IMR-90 (cell line): ENCODE data around the gene BTD. TPM values are rescaled to one million over a fixed set of nuclear protein-coding genes. Genes with fewer than 3 reads are reported as not detected.

ENCODE experiments used
- ATAC-seq: fragments of 200-7000 bp; cut with Tn5 transposase; 2 replicates; pipeline ENCODE4 v1.9.1; 2020; ENCODE audit warnings: low read depth, mild to moderate bottlenecking, moderate library complexity
- BruUV-seq: library from RNA; stranded (reverse); fragments of 400-500 nt; replicated peaks from 2 replicates; lab custom pipeline; 2021; lab: Mats Ljungman, UMichigan
- CTCF ChIA-PET: fragments of 300-600 bp; formaldehyde crosslinking; extraction: SDS; loops from one replicate; lab custom pipeline; 2021; ENCODE audit warnings: antibody characterized with exemption; lab: Yijun Ruan, JAX
- POLR2A ChIA-PET: fragments of 300-600 bp; sonication (Branson Sonifier 250); formaldehyde crosslinking; loops from one replicate; lab custom pipeline; 2022; ENCODE audit warnings: antibody characterized with exemption; ENCODE audit not compliant: unreplicated experiment; lab: Charles Lee
- DNase-seq: peaks from one replicate; pipeline ENCODE4 v3.0.0; 2013
- H2AFZ ChIP-seq: replicated peaks from 2 replicates; pipeline ENCODE3; 2013; ENCODE audit warnings: low read length, mild to moderate bottlenecking; ENCODE audit not compliant: poor library complexity
- H2AK5ac ChIP-seq: 2 replicates; pipeline ENCODE4 v1.6.1; 2013; ENCODE audit warnings: low read depth, low read length, inconsistent platforms
- H2AK9ac ChIP-seq: replicated peaks from 2 replicates; pipeline ENCODE3; 2013; ENCODE audit warnings: mild to moderate bottlenecking, low read depth, low read length, moderate library complexity; ENCODE audit not compliant: poor library complexity
- H2BK120ac ChIP-seq: 2 replicates; pipeline ENCODE4 v1.6.1; 2013; ENCODE audit warnings: low read depth, low read length, inconsistent platforms
- H2BK15ac ChIP-seq: 3 replicates; pipeline ENCODE4 v1.6.1; 2013; ENCODE audit warnings: low read depth, low read length, inconsistent platforms
- H2BK20ac ChIP-seq: 2 replicates; pipeline ENCODE4 v1.6.1; 2013; ENCODE audit warnings: low read depth, mild to moderate bottlenecking, inconsistent platforms, low read length, moderate library complexity
- H2BK5ac ChIP-seq: 2 replicates; pipeline ENCODE4 v1.6.1; 2013; ENCODE audit warnings: mild to moderate bottlenecking, low read depth, low read length, inconsistent platforms; ENCODE audit not compliant: poor library complexity, severe bottlenecking
- H3K14ac ChIP-seq: replicated peaks from 2 replicates; pipeline ENCODE4 v1.6.1; 2013; ENCODE audit warnings: low read depth, low read length, inconsistent platforms
- H3K18ac ChIP-seq: 2 replicates; pipeline ENCODE4 v1.6.1; 2013; ENCODE audit warnings: low read depth, low read length, control low read depth
- H3K23ac ChIP-seq: 2 replicates; pipeline ENCODE4 v1.6.1; 2013; ENCODE audit warnings: low read depth, low read length, inconsistent platforms
- H3K27ac ChIP-seq: 2 replicates; pipeline ENCODE4 v1.5.1; 2013; ENCODE audit warnings: mild to moderate bottlenecking, control low read depth, low read length; ENCODE audit not compliant: insufficient read depth
- H3K27me3 ChIP-seq: 2 replicates; pipeline ENCODE4 v1.6.1; 2013; ENCODE audit warnings: low read length; ENCODE audit not compliant: control insufficient read depth, insufficient read depth
- H3K36me3 ChIP-seq: 2 replicates; pipeline ENCODE4 v1.6.1; 2013; ENCODE audit warnings: low read length, mixed read lengths; ENCODE audit not compliant: control insufficient read depth, insufficient read depth
- H3K4ac ChIP-seq: 2 replicates; pipeline ENCODE4 v1.6.1; 2013; ENCODE audit warnings: low read depth, low read length, inconsistent platforms
- H3K4me1 ChIP-seq: 2 replicates; pipeline ENCODE4 v1.6.1; 2013; ENCODE audit warnings: low read length, mixed read lengths; ENCODE audit not compliant: control insufficient read depth, insufficient read depth
- H3K4me2 ChIP-seq: 2 replicates; pipeline ENCODE4 v1.6.1; 2013; ENCODE audit warnings: low read depth, mild to moderate bottlenecking, control low read depth, low read length, moderate library complexity
- H3K4me3 ChIP-seq: 2 replicates; pipeline ENCODE4 v1.5.1; 2013; ENCODE audit warnings: low read depth, mild to moderate bottlenecking, control low read depth, low read length, moderate library complexity; ENCODE audit not compliant: insufficient read depth
- H3K56ac ChIP-seq: 2 replicates; pipeline ENCODE4 v1.6.1; 2013; ENCODE audit warnings: low read length, inconsistent platforms; ENCODE audit not compliant: insufficient read depth; ENCODE audit errors: extremely low read depth
- H3K79me1 ChIP-seq, 2 experiments: 2 replicates each; pipeline ENCODE4 v1.6.1; 2013; ENCODE audit warnings: low read length in 2 of 2, inconsistent platforms in 1 of 2, low read depth in 1 of 2
- H3K9ac ChIP-seq: 2 replicates; pipeline ENCODE4 v1.6.1; 2013; ENCODE audit warnings: low read depth, low read length, control low read depth
- H3K9me1 ChIP-seq: 2 replicates; pipeline ENCODE4 v1.6.1; 2013; ENCODE audit warnings: low read length, inconsistent platforms; ENCODE audit not compliant: insufficient read depth
- H3K9me3 ChIP-seq: 2 replicates; pipeline ENCODE4 v1.6.1; 2013; ENCODE audit warnings: low read length; ENCODE audit not compliant: control insufficient read depth, insufficient read depth
- H4K20me1 ChIP-seq: 2 replicates; pipeline ENCODE4 v1.6.1; 2013; ENCODE audit warnings: low read length, inconsistent platforms; ENCODE audit not compliant: insufficient read depth
- H4K5ac ChIP-seq: 2 replicates; pipeline ENCODE4 v1.6.1; 2013; ENCODE audit warnings: mild to moderate bottlenecking, low read depth, low read length, control low read depth
- H4K8ac ChIP-seq, 2 experiments: 2 replicates each; pipeline ENCODE4 v1.6.1; 2013; ENCODE audit warnings: low read depth in 2 of 2, low read length in 2 of 2, control low read depth in 1 of 2, inconsistent platforms in 1 of 2
- H4K91ac ChIP-seq: 2 replicates; pipeline ENCODE4 v1.6.1; 2013; ENCODE audit warnings: low read depth, low read length, inconsistent platforms; ENCODE audit not compliant: insufficient read depth
- BHLHE40 ChIP-seq: fragments of 150-350 bp; IDR thresholded peaks from 2 replicates; pipeline ENCODE4 v1.6.1; 2016; ENCODE audit warnings: mild to moderate bottlenecking, low read depth, low read length
- CTCF ChIP-seq: conservative IDR thresholded peaks from 2 replicates; pipeline ENCODE4 v1.5.1; 2012; ENCODE audit warnings: mild to moderate bottlenecking, low read depth, low read length, improper control_type of control experiment
- ELK1 ChIP-seq: fragments of 150-350 bp; IDR thresholded peaks from 2 replicates; pipeline ENCODE4 v1.6.1; 2016; ENCODE audit warnings: low read depth, mild to moderate bottlenecking, low read length, moderate library complexity, borderline replicate concordance
- MAFK ChIP-seq: IDR thresholded peaks from 2 replicates; pipeline ENCODE4 v1.6.1; 2012; ENCODE audit warnings: low read depth, low read length, improper control_type of control experiment
- POLR2A ChIP-seq: IDR thresholded peaks from 2 replicates; pipeline ENCODE4 v1.6.1; 2012; ENCODE audit warnings: mild to moderate bottlenecking, low read depth, low read length
- RCOR1 ChIP-seq: IDR thresholded peaks from 2 replicates; pipeline ENCODE4 v1.6.1; 2012; ENCODE audit warnings: mild to moderate bottlenecking, low read length, improper control_type of control experiment; ENCODE audit not compliant: insufficient replicate concordance
- SMC3 ChIP-seq: fragments of 150-350 bp; IDR thresholded peaks from 2 replicates; pipeline ENCODE4 v1.6.1; 2016; ENCODE audit warnings: low read depth, mild to moderate bottlenecking, antibody characterized with exemption, low read length, moderate library complexity
- USF2 ChIP-seq: fragments of 150-350 bp; IDR thresholded peaks from 2 replicates; pipeline ENCODE4 v1.6.1; 2017; ENCODE audit warnings: mild to moderate bottlenecking, antibody characterized with exemption, low read length, low read depth
- WGBS, 2 experiments: methylation state at CpG; one replicate each; pipeline versions ENCODE4 v1.1.5 to v1.1.7; 2013; ENCODE audit warnings: missing lambda C conversion rate in 2 of 2; ENCODE audit not compliant: insufficient read length in 1 of 2; ENCODE audit errors: extremely low coverage in 2 of 2; 5-methylcytosine and 5-hydroxymethylcytosine counted together
- dilution Hi-C: fragments of 300-500 bp; cut with HindIII; formaldehyde crosslinking; loops from one replicate; pipeline ENCODE4 v1.14.3; 2018; ENCODE audit warnings: low sequenced_read_pairs; ENCODE audit not compliant: unreplicated experiment
- in situ Hi-C: fragments of 300-500 bp; cut with MboI; formaldehyde crosslinking; loops from 3 replicates; pipeline ENCODE4 v1.14.3; 2019; ENCODE audit warnings: low sequenced_read_pairs, inconsistent platforms, mixed read lengths
- intact Hi-C: fragments of 100-400 bp; cut with micrococcal nuclease; formaldehyde crosslinking; loops from 2 replicates; pipeline ENCODE4 v1.10.0; 2022
- polyA plus RNA-seq, 3 experiments: library from polyadenylated mRNA; depleted of rRNA; stranded (reverse); fragments of >200 nt; gene quantifications; 2 replicates each; pipeline ENCODE4 v1.2.3, GENCODE V29; 2012; ENCODE audit warnings: low replicate concordance in 1 of 3
- total RNA-seq: library from RNA; depleted of rRNA; stranded (reverse); fragments of >200 nt; gene quantifications from 2 replicates; pipeline ENCODE4 v1.2.3, GENCODE V29; 2012

The BTD gene
- total and polyA plus RNA-seq, 2 of the 4 experiments (the other 2 are of a cell fraction) = 14.8 to 21.1 TPM

DNA sequence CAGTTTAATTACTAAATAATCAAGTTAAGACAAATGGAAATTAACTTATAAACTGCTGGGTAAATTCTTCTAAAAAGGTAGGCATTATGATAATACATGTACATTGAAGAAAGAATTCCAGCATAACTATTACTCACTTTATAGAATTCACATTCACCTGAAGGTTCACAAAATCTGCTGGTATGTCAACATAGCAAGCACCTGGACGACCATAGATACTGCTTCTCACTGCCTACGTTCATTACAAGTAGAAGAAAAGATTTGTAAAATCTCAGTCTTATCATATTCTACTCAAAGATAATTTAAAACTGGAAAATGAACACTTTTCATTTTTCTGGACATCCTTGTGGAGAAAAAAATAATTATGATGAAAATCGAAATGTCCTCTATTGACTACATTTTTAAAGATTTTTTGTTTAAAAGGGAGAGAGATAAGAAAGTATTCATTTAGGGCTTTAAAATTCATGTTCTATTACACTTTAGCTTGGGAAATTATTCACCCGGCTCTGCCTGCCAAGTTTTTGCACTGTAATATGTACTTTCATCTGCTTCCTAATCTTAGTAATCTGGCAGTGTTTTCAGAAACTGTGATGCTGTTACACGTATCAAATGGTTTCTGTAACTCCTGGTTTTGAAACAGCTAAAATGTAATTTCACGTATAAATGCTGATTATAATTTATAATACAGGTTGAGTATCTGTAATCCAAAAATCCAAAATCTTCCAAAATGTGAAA, 16.3 kb upstream of the BTD start:
- Histone ChIP-seq H2BK120ac (no peak overlapping the region), H2AK9ac (no peak overlapping the region), H3K4me2 (no peak overlapping the region), H2AFZ (no peak overlapping the region), H3K56ac (no peak overlapping the region), H3K9ac (no peak overlapping the region), H4K20me1 (no peaks in the 10 kb centered on the region), H2BK15ac (no peak overlapping the region), H3K23ac (no peak overlapping the region), H3K36me3 (peaks cover 24% of the 10 kb centered on the region), H3K9me1 (no peaks in the 10 kb centered on the region; the same call in 1 of the 2 replicates), H3K4me1 (no peaks in the 10 kb centered on the region), H4K5ac (no peak overlapping the region), H4K8ac (no peak overlapping the region), H2AK5ac (no peak overlapping the region), H3K4me3 (no peak overlapping the region), H3K4ac (no peak overlapping the region), H3K9me3 (no peaks in the 10 kb centered on the region), H3K18ac (no peak overlapping the region), H4K91ac (no peak overlapping the region), H2BK5ac (no peak overlapping the region), H3K14ac (no peak overlapping the region), H3K79me1 (no peaks in the 10 kb centered on the region), H3K27ac (no peak overlapping the region), H2BK20ac (no peak overlapping the region), H3K27me3 (no peaks in the 10 kb centered on the region)
- TF ChIP-seq SMC3 (no peak), RCOR1 (no peak), BHLHE40 (no peak), POLR2A (no peak), CTCF (no peak), ELK1 (no peak), MAFK (no peak), USF2 (no peak)
- ATAC-seq = no peak
- DNase-seq = peak; percentile 30
- CTCF ChIA-PET = no interaction called here
- BruUV-seq = no TSS peak
- in situ Hi-C loops = no loop called here
- WGBS, 2 experiments = no CpG with 5 or more reads among the region's 6 CpGs
- dilution Hi-C loops = no loop called here
- intact Hi-C loops = no loop called here
- POLR2A ChIA-PET = no interaction called here
